Hematopoietic multipotent progenitor cell treated with erythropoietin and hydrocortisone succinate and interleukin-3 and kit ligand, for 17 days (in vitro differentiated cells): ENCODE measurements around the gene MGLL.

ENCODE experiments used
- DNase-seq: peaks from one replicate; pipeline ENCODE4 v3.0.0-alpha.2; 2015; ENCODE audit warnings: low spot score

The MGLL gene

DNA sequence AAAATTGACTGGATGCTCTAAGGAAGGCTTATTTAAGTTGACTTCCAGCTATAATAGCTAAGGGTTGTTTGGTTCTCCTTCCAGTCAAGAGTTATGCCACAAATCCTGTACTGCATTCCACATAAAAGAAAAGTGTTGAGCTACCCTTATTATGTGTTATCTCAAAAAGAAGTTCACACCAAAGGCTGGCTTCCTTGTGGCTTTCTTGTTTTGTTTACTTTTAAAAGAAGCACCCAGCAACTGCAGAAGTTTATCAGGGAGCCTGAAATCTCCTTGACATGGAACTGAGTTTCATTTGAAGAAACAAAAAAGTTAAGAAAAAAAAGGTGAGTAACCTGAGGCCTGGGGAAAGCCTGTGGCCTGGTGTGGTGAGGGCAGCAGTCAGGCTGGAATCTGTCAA is 10.2 kb downstream of the MGLL start:
- DNase-seq, result no peak

DNA sequence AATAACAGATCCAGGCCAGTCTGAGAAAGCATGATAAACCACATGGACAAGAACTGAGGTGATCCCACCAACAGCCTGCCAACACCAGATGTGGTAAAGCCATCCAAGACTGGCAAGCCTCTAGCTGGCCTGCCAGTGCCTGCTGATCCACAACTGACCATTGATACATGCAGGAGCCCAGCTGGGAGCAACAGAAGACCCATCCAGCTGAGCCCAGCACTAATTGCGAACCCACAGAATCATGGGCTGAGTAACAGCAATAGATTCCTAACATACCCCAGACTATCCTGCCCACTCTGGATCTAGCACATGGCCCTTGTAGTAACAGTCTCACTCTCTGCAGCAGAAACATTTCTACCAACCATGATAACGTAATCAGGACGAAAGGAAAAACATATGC is 10.6 kb downstream of the MGLL start:
- DNase-seq, result no peak

DNA sequence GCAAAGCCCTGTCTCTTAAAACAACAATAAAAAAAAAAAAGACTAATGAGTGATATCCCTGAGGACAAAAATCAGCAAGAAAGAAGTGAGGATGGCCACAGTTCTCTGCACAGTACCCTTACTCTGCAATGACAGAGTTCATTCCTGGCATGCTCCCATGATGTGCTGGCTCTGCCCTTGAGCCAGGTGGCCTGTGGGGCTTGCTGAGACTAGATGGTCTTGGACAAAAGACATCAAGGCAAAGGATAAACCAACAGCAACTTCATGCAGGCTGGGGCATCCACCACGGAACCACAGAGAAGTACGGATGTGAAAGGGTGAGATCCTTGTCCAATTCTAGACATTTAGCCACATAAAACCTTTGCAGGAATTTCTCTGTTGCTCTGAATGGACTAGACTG is 12.7 kb downstream of the MGLL start:
- DNase-seq, result no peak

DNA sequence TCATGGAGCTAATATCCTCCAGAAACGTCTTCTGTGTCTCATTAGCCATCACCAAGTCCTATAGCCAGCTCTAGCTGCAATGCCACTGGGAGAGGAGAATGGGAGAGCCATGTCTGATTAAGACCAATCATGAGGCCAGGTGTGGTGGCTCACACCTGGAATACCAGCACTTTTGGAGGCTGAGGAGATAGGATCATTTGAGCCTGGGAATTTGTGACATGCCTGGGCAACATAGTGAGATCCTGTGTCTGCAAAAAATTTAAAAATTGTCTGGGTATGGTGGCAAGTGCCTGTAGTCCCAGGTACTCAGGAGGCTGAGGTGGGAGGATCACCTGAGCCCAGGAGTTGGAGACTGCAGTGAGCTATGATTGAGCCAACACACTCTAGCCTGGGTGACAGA is 13.1 kb downstream of the MGLL start:
- no peak for DNase-seq

DNA sequence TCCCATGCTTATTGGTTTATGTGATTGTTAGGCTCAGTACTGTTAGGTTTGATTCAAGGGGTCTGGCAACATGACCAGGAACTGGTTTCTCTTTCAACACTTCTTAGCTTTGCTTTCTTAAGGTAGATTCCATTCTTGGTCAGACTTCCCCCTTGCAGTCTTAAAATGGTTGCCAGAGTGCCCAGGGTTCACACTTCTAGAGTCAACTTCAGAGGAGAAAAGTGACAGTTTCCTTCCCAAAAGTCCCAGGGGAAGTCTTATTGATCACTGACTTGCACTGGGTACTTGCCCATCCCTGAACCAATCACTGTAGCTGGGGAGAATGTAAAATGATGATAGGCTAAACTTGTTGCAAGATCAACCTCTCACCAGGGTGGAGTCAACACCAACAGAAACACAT is 14.1 kb downstream of the MGLL start:
- no peak for DNase-seq

DNA sequence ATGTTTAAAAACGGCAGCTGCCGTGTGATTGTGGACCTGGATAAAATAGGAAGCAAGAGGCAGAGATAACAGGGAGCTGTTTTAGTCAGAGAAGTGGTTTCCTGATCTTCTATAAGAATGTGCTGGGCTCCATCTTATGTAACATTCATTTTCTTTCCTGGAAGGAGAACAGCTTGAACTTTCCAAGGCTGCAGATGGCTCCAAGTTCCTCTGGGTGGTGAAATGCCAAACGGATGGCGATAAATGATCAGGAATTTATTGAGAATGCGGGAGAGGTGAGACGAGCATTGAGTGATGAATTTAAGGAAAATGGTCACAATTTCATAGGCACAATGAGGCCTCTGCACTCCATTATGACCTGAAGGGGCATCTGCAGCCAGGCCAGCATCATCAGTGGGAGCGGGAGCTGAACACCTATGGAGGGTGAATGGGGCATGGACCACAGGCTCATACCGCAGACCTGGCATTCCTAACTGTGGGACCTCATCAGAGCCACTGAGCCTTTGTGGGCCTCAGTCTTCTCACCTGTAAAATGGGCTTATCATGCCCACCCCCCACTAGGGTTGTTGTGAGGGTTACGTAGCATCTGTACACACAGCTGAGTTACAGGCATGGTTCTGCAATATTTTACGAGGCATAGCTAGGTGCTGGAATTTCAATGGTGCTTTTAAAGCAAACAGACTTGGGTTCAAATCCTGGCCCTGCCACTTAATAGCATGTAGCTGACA is 17.1 kb downstream of the MGLL start:
- no peak for DNase-seq

DNA sequence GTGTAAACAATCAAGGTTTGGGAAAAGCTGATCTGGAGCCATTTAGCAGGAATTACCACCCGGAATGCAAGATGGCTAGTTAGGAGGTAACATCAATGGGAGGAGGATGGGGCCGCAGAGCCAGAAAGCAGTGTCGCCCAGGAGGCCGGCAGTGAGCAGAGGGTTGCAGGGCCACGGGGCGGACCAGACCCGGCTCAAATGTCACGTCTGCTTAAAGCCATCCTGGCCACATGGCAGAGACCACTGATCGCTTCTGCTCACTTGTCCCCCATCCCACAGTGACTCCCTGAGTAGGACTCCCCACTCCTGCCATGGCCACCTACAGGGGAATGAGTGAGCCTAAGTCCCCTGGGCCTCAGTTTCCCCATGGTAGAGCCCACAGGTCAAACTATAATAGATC is 18.2 kb downstream of the MGLL start:
- DNase-seq, result no peak

DNA sequence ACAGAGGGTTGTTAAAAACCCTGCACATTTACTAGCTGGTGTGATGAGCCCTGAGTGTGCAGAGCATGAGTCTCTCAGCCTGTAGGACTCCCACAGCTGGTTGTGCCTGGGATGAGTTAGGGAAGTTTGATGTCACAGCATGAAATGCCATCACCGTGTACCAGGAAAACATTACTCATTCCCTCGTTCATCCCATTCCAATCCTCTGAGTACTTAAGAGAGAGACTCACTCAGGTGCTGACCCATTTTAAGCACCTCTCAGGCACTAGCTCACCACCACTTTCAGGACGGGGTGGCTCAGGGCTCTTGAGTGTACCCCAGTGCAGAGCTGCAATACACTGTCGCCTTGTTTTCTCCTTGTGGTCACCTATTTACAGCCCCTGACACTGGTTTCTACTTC is 18.7 kb downstream of the MGLL start:
- no peak for DNase-seq

DNA sequence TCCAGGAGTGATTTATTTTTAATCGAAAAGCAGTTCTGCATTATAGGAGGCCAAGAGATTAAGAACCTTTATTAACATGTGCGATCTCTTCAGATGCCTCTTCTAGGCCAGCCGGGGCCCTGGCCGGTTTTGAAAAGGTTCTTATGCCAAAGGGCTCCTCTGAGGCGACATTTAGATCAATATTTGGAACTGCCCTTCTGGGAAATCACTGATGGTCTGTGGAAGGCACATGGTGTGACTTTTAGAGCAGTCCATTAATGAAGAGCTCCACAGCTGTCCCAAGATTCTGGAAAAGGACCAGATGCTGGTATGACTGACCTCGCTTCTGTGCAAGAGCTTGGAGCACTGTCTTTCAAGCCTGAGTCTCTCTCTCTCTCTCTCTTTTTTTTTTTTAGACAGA is 19.7 kb downstream of the MGLL start:
- no peak for DNase-seq

DNA sequence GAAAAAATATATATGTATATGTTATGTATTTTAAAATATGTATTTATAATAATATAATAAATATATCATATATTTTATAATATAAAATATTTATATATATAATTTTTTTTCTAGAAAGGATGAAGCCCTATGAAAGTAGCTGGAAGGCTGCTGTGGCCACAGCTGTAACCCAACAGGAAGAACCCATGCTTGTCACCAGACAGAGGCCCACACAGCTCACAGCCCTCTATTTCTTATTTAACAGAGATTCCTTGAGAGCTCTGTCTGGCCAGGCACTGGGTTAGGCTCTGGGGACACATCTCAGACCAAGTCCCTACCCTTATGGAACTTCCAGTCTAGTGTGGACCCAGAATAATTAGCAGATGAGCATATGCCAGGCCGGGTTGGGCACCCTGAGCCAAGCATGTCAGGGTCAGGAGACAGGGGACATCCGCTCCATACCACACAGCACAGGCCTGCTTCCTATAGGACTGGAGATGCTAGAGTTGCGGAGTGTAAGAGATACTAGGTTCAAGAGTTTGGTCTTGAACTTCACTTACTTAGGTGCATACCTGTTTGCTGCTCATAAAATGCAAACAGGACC is 20.5 kb downstream of the MGLL start:
- no peak for DNase-seq

DNA sequence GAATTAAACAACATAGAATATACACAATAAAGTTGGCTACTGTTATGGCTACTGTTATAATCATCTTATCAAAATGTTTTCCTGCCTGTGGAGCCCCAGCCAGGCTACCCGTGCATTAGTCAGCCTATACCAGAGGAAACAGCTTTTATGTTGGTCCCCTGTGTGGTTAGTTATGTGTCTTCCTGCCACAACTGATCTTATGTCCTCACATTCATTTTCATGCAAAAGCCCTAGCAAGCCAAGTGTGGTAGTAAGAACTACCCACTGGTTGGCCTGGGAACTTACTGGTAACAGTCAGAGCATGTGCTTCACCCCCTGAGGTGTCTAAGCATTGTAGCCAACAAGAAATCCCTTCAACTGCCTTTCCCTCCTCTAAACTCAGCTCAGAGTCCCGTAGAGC is 21.8 kb downstream of the MGLL start:
- DNase-seq, result no peak

DNA sequence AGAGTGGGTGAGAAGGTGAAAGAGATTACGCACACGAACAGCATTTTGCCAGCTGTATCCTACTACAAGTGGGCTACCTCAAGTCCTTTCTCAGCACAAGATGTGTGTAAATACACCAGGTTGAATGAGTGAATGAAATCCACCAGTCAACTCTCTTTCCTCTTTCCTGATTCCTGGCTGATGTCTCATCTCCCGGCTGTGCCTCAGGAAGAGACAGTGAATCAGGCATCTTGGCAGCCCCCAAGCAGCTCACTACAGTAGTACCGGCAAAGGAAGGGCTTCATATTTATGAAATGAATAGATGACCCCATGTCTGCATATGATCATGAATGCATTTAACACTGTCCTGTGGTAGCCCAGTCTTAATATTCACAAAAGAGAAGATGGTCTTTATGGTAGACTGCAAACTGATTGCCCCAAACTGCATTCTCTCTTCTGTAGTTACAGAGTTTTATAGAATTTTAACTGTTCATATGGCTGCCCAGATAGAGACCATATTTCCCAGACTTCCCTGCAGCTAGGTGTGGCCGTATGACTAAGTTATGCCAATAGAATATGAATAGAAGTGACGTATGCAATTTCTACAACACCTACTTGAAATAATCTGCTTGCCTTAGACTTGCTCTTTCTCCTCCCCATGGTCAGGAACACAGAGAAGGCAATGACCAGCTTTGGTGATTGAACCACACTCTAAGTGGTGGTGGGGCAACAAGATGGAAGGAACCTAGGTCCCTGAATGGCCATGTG is 22.7 kb downstream of the MGLL start:
- DNase-seq, result no peak

DNA sequence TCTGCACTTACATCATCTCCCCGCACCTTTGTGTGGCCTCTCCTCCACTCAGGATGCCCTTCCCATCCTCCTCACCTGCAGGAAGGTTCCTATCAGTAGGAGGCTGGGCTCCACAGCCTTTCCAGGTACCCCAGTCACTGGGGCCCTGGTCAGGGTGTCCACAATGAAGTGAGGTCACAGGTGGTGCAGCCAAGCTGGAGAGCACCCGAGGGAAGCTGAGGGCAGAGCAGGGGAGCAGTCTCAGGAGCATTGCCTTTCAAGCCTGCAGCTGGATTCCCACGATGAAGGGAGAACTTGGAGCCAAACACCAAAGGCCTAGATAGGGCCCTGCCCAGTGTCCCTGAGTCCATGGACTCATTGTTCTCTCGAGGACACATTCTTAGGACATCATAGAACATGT is 23.6 kb downstream of the MGLL start:
- DNase-seq, result no peak

DNA sequence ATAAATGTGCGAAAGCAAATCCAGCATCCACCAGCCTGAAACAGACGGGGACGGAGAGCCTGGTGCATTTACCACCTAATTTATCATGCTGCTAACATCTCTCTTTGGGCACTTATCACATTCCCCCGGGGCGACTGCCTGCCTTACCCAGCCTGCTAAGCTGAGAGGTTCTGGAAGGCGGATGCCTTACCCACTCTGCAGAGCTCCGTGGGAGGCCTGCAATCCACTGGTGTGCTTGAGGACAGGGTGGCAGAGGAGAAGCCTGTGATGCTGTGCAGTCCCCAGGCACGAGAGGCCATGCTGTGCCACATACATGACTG is 25.5 kb downstream of the MGLL start:
- no peak for DNase-seq

DNA sequence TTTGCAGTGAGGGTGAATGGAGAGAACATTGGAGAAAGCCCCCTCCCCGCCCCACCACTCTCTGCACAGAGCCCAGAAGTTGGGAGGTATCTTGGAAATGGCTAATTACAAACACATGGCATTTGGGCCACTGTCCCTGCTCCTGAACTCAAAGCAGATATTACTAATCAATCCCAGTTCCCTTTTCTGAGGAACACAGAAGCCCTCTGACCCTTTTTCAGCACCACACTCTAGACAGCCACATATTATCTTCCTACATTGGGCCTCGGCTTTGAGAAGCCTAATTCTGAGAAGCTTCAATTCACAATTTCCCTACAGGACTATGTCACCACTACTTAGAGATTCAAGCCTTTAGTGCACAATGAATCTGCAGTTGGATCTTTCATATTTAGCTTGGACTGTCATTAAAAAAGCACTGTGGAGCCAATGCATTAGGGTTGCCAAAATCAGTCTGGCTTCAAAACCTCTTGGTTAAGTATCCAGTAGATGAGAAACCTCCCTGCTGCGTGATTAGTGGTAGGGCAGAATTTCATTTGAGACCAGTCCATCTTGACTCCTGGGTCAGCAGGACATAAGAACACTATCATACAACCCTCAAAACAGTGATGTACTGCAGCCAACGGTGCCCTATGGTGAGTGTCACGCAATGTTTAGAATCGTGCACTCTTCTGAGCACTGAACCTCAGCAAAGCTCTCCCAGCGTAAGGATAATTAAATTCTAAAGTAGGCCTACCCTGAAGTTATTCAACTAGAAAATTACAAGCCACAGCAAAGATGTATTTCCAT is 26.1 kb downstream of the MGLL start:
- DNase-seq, result no peak

DNA sequence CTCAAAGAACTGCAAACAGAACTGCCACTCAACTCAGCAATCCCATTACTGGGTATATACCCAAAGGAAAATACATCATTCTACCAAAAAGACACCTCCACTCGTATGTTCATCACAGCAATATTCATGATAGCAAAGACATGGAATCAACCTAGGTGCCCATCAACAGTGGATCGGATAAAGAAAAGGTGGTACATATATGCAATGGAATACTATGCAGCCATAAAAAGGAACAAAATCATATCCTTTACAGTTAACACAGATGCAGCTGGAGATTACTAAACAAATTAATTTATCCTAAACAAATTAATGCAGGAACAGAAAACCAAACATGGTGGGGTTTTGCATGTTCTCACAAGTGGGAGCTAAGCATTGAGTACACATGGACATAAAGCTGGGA is 27.3 kb downstream of the MGLL start:
- no peak for DNase-seq

DNA sequence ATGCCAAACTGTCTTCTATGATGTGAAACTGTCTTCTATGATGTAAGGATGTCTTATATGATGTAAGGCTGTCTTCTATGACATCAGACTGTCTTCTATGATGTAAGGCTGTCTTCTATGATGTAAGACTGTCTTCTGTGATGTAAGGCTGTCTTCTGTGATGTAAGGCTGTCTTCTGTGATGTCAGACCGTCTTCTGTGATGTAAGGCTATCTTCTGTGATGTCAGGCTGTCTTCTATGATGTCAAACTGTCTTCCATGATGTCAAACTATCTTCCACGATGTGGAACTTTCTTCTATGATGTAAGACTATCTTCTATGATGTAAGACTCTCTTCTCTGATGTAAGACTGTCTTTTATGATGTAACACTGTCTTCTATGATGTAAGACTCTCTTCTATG is 27.9 kb downstream of the MGLL start:
- no peak for DNase-seq

DNA sequence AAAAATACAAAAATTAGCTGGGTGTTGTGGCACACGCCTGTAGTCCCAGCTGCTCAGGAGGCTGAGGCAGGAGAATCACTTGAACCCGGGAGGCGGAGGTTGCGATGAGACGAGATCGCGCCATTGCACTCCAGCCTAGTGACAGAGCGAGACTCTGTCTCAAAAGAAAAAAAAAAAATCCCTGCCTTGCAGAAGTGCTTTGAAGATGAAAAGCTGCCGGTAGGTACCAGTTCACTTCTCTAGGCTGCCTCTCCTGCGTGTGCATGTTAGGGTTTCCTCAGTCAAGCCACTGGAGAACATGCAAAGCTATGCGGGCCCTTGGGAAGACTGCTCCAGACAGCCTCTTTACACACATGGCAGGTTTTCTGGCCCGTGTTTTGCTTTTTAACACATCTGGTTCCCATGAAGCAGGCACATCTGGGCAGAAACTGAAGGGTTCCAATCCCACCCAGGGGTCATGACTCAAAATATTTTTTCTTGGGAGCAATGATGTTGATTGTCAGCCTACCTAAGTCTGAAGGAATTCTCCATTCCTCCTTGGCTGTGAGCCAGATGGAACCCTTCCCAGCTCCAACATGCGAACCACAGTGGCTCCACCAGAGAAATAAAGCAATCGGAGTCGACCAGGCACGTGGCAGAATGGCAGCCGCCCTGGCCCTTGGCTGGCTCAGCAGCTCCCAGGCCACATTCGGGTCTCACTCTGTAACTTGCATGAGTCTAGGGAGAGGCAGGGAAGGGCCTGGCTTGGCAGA is 29.6 kb downstream of the MGLL start:
- DNase-seq, result no peak

DNA sequence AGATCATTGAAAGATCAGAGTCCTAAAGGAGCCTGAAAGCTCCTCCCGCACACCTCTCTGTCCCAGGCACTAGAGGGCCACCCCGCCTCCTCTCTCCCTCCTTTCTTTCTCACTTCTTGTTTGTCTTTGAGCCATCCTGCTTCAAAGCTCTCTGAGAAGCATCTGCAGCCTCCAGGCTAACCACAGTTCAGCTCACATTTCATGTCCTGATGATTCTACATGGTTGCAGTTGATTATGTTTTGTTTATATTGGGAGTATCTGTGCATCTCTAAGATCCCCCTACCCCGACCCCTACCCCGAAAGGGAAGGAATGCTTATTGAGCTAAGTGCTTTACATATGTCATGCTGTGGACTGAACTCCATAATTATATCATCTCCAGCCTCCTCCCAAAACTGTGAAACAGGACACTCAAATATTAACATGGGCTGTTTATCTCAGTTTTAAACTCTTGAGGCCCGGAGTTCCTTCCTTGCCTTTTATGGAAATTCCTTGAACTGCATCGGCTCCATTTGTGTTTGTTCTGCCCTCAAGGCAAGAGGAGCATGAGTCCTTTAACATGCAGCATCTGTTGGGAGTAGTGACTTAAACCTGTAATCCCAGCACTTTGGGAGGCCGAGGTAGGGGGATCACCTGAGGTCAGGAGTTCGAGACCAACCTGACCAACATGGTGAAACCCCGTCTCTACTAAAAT is 30.9 kb downstream of the MGLL start:
- no peak for DNase-seq

DNA sequence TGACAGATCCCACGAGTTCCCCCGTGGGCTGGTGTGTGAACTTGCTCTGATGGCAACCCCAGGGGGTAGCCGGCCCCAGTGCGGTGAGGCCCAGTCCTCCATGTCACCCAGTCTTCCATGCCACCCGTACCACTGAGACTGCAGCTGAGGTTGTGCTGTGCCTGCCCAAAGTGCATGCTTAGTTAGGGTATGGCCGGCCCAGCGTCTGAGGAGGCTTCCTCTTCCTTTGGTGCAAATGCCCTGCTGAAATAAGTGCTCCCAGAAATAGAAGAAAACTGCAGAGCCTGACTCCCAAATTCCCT is 31.5 kb downstream of the MGLL start:
- DNase-seq, result no peak

DNA sequence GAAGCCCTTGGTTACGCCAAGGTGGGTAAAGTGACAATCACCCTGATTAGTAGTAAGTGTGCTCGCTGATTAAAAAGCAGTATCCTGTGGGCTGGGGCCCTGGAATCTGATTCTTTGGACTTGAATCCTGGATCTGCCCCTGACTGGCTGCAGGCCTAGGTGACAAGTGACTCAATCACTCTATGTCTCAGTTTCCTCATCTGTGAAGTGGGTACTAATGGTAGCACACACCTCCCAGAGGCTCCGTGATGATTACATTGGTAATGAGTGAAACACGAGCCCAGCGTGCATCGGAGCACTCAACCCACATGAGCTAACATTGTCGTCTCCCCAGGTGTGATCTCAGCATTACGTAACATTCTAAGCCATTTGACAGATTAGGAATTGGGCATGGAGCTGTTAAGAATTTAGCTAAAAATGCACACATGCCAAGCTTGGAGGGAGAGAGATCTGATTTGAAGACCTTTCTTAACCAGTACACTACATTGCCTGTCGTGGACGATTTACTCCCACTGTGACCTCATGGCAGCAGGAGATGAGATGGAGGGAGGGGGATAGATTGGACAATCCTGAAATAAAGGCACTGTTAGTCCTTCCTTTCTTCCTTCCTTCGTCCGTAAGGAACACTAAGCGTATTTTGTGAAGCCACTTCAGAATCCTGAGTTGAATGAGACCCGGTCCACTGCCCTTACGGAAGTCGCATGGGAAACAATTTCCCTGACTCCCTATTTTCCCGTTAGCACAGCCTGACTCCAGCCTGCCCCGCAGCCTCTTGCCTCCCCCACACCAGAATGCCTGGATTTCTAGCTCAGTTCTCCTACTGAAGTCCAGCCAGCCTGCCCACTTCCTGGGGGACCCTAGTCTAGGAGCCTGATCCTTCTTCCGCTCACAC is 32.1 kb downstream of the MGLL start:
- no peak for DNase-seq
